Endothelial cell (in vitro differentiated cells): ENCODE results near the gene ITPR2. TPM values are rescaled to one million over a fixed set of nuclear protein-coding genes. Genes with fewer than 3 reads are reported as not detected.

ENCODE experiments used
- DNase-seq: peaks from one replicate; pipeline ENCODE4 v3.0.0; 2021; ENCODE audit warnings: low spot score
- H3K27ac Mint-ChIP-seq: one replicate; pipeline ENCODE4 v1.8.0; 2021; ENCODE audit warnings: mixed read lengths, inconsistent platforms; ENCODE audit not compliant: unreplicated experiment
- H3K27me3 Mint-ChIP-seq: one replicate; pipeline ENCODE4 v1.8.0; 2021; ENCODE audit warnings: mild to moderate bottlenecking, moderate library complexity, mixed read lengths, inconsistent platforms; ENCODE audit not compliant: unreplicated experiment
- H3K36me3 Mint-ChIP-seq: one replicate; pipeline ENCODE4 v1.8.0; 2021; ENCODE audit warnings: mild to moderate bottlenecking, low read depth, mixed read lengths, inconsistent platforms; ENCODE audit not compliant: unreplicated experiment
- H3K4me1 Mint-ChIP-seq: one replicate; pipeline ENCODE4 v1.8.0; 2021; ENCODE audit warnings: mild to moderate bottlenecking, mixed read lengths, inconsistent platforms; ENCODE audit not compliant: unreplicated experiment
- H3K4me3 Mint-ChIP-seq: one replicate; pipeline ENCODE4 v1.8.0; 2021; ENCODE audit warnings: mild to moderate bottlenecking, mixed read lengths, inconsistent platforms; ENCODE audit not compliant: unreplicated experiment
- H3K9me3 Mint-ChIP-seq: one replicate; pipeline ENCODE4 v1.8.0; 2021; ENCODE audit warnings: mixed read lengths, inconsistent platforms; ENCODE audit not compliant: unreplicated experiment
- CTCF ChIP-seq: fragments of 200-600 bp; sonication (generic); IDR thresholded peaks from one replicate; pipeline ENCODE4 v1.5.0; 2021; ENCODE audit warnings: antibody characterized with exemption; ENCODE audit not compliant: unreplicated experiment
- total RNA-seq: library from RNA; stranded (reverse); fragmentation: NEBNext Ultra II Directional; extraction: Animal tissue kit (Norgen Biotek cat#: 25700); gene quantifications from one replicate; pipeline ENCODE4 v1.2.1, GENCODE V29; 2021; ENCODE audit not compliant: unreplicated experiment

ITPR2 gene
- total RNA-seq, 1 donor from 2014 or later: 33.8 TPM

DNA sequence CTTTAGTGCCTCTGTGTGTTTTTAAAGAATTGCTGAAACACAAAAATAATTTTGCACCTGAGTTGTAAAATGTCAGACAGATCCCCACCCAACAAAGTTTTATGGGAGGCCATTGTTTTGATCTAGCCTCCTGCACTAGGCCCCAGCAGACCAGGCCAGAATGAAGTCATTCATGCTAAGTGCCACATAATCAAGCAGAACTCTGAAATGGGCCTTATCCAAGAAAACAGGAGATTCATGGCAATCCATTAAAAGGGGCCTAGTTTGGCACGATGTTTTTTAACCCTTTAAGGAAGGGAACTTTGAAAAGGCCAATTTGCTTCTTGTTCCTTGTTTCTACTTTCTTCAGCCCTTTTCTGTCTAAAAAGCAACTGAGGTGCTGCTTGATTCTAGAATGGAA is 260.9 kb downstream of the ITPR2 start:
- Mint-ChIP-seq H3K4me3 (no peak overlapping the region), H3K36me3 (peaks cover 9% of the 10 kb centered on the region), H3K27ac (no peak overlapping the region), H3K4me1 (peaks cover 21% of the 10 kb centered on the region), H3K27me3 (peaks cover 4% of the 10 kb centered on the region), H3K9me3 (no peaks in the 10 kb centered on the region)
- no peak for TF ChIP-seq CTCF
- DNase-seq: no peak

- Mint-ChIP-seq H3K27me3 (peaks cover 4% of the 10 kb centered on the region), H3K9me3 (no peaks in the 10 kb centered on the region), H3K36me3 (peaks cover 4% of the 10 kb centered on the region), H3K27ac (no peak overlapping the region), H3K4me3 (no peak overlapping the region), H3K4me1 (peaks cover 21% of the 10 kb centered on the region)
- DNase-seq: no peak
- TF ChIP-seq CTCF: no peak
Observed at GRCh38 chr12:26571560-26571959, 261.4 kb downstream of the ITPR2 start.

- no peak overlapping the region for H3K4me3 Mint-ChIP-seq
- no peak for TF ChIP-seq CTCF
- H3K27me3 Mint-ChIP-seq: no peaks in the 10 kb centered on the region
- no peak for DNase-seq
- no peaks in the 10 kb centered on the region for H3K9me3 Mint-ChIP-seq
- peaks cover 8% of the 10 kb centered on the region for H3K36me3 Mint-ChIP-seq
- H3K4me1 Mint-ChIP-seq: peaks cover 16% of the 10 kb centered on the region
- H3K27ac Mint-ChIP-seq: no peak overlapping the region
Observed at GRCh38 chr12:26567126-26567525, 265.9 kb downstream of the ITPR2 start.

- no peak for DNase-seq
- no peaks in the 10 kb centered on the region for H3K27me3 Mint-ChIP-seq
- TF ChIP-seq CTCF: no peak
- H3K9me3 Mint-ChIP-seq: no peaks in the 10 kb centered on the region
- no peak overlapping the region for H3K4me3 Mint-ChIP-seq
- peaks cover 16% of the 10 kb centered on the region for H3K4me1 Mint-ChIP-seq
- peaks cover 8% of the 10 kb centered on the region for H3K36me3 Mint-ChIP-seq
- no peak overlapping the region for H3K27ac Mint-ChIP-seq
Observed at GRCh38 chr12:26566675-26567074, 266.3 kb downstream of the ITPR2 start.

DNA sequence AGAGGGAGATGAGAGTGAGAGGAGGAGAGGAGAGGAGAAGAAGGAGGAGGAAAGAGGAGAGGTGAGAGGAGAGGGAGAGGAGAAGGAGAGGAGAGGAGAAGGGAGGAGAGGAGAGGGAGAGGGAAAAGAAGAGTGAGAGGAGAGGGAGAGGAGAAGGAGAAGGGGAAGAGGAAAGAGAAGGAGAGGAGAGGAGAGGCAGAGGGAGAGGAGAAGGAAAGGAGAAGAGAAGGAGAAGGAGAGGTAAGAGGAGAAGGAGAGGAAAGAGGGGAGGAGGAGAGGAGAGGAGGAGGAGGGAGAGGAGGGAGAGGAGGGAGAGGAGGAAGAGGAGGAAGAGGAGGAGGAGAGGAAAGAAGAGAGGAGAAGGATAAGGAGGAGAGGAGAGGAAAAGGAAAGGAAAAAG is 266.8 kb downstream of the ITPR2 start:
- peaks cover 13% of the 10 kb centered on the region for H3K4me1 Mint-ChIP-seq
- H3K27me3 Mint-ChIP-seq: no peaks in the 10 kb centered on the region
- H3K36me3 Mint-ChIP-seq: peaks cover 8% of the 10 kb centered on the region
- no peak overlapping the region for H3K4me3 Mint-ChIP-seq
- no peak for DNase-seq
- H3K9me3 Mint-ChIP-seq: no peaks in the 10 kb centered on the region
- TF ChIP-seq CTCF: no peak
- H3K27ac Mint-ChIP-seq: no peak overlapping the region
